Breast epithelium (tissue), 4 donors: ENCODE measurements around the gene SSR4. TPM values are rescaled to one million over a fixed set of nuclear protein-coding genes. Genes with fewer than 3 reads are reported as not detected.

Source experiments
- DNase-seq, 2 donors: peaks; one replicate each; pipeline ENCODE4 v3.0.0-alpha.2; 2019; ENCODE audit warnings: low spot score in 2 of 2
- H3K27ac ChIP-seq, 2 donors: fragments of 200-600 bp; sonication (generic) in 1 of 2; one replicate each; pipeline ENCODE4 v1.5.1; 2016 to 2019; ENCODE audit warnings: mild to moderate bottlenecking in 1 of 2
- H3K27me3 ChIP-seq, 2 donors: fragments of 200-600 bp; sonication (generic) in 1 of 2; one replicate each; pipeline versions ENCODE4 v1.5.1 to v1.6.0; 2017 to 2019; ENCODE audit warnings: control low read depth in 1 of 2, mild to moderate bottlenecking in 1 of 2
- H3K36me3 ChIP-seq: fragments of 200-600 bp; one replicate; pipeline ENCODE4 v1.5.1; 2019
- H3K4me1 ChIP-seq, 2 donors: fragments of 200-600 bp; sonication (generic); one replicate each; pipeline ENCODE4 v1.5.1; 2016 to 2019; ENCODE audit warnings: control low read depth in 1 of 2
- H3K4me3 ChIP-seq, 3 donors: fragments of 200-600 bp; sonication (generic); 1 replicate in 2 of 3; 2 replicates in 1 of 3; pipeline ENCODE4 v1.5.1; 2016 to 2019; ENCODE audit warnings: mild to moderate bottlenecking in 3 of 3, moderate library complexity in 2 of 3
- H3K9me3 ChIP-seq, 2 donors: fragments of 200-600 bp; sonication (generic) in 1 of 2; one replicate each; pipeline ENCODE4 v1.5.1; 2016 to 2019; ENCODE audit warnings: control low read depth in 1 of 2
- POLR2A ChIP-seq: fragments of 450-650 bp; IDR thresholded peaks from one replicate; pipeline ENCODE4 v1.6.1; 2016; ENCODE audit warnings: antibody characterized with exemption, mild to moderate bottlenecking, moderate library complexity
- POLR2AphosphoS5 ChIP-seq, 3 donors: sonication (generic); formaldehyde crosslinking; IDR thresholded peaks; one replicate each; pipeline ENCODE4 v1.6.1; 2017; ENCODE audit warnings: antibody characterized with exemption in 3 of 3
- intact Hi-C: fragments of 100-400 bp; cut with DNase I; formaldehyde crosslinking; loops from one replicate; pipeline ENCODE4 v1.15.1; 2023; ENCODE audit warnings: low total_unique reads
- total RNA-seq, 3 donors: library from RNA; depleted of rRNA; stranded (reverse); fragments of >200 nt; gene quantifications; one replicate each; pipeline ENCODE4 v1.1.0, GENCODE V29; 2016
- TF ChIP-seq, protein P1 (sequence below), 3 donors: fragments of 450-650 bp; IDR thresholded peaks; one replicate each; pipeline ENCODE4 v1.5.1; 2016 to 2017; ENCODE audit warnings: antibody characterized with exemption in 3 of 3, mild to moderate bottlenecking in 3 of 3, moderate library complexity in 3 of 3

SSR4 gene
- total RNA-seq, 3 donors from 2014 or later = 112 to 252 (median 182) TPM

DNA sequence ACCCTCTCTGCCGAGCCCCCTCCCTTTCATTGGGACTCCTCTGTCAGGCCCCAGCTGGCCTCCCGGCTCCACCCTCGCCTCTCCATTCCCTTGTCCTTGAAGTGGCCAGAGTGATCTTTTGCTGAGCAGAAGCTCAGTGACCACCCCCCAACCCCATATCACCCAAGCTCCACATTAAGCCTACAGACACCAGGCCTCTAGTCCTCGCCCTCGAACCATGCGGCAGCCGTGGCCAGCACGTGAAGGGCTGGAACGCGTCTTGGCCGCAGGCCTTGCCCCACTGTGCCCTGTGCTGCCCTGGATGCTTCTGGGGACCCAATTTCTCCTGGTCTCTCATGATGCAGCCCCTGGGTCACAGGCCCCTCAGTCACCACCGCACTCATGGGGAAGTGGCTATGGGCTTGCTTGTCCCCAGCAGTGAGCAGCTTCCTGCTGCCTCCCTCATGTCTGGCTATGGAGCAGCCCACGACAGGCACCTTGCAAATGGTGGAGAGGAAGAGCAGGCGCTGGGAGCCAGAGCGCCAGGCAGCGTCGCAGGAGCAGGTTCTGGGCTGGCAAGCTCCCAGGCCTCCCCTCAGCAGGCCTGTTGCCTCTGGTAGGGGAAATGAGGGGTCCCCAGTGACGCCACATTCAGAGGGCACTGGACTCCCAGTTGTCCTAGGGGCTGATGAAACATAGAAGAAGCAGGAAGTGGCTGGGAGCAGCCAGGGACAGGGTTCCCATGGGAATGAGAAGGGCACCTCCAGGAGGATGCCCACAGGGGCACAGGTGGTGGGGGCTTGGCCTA lies 14.4 kb upstream of the SSR4 start:
- no peak overlapping the region for H3K27ac ChIP-seq
- H3K27me3 ChIP-seq = peaks cover 0 to 61% of the 10 kb centered on the region in 2 donors
- peak overlapping the region in 1 of 3 donors; percentile 37 for H3K4me3 ChIP-seq
- no peaks in the 10 kb centered on the region for H3K4me1 ChIP-seq
- no peaks in the 10 kb centered on the region for H3K36me3 ChIP-seq
- TF ChIP-seq POLR2AphosphoS5 (IDR thresholded peaks at IDR 0.05) (no peak), POLR2A (no peak)
- TF ChIP-seq, protein P1, sequence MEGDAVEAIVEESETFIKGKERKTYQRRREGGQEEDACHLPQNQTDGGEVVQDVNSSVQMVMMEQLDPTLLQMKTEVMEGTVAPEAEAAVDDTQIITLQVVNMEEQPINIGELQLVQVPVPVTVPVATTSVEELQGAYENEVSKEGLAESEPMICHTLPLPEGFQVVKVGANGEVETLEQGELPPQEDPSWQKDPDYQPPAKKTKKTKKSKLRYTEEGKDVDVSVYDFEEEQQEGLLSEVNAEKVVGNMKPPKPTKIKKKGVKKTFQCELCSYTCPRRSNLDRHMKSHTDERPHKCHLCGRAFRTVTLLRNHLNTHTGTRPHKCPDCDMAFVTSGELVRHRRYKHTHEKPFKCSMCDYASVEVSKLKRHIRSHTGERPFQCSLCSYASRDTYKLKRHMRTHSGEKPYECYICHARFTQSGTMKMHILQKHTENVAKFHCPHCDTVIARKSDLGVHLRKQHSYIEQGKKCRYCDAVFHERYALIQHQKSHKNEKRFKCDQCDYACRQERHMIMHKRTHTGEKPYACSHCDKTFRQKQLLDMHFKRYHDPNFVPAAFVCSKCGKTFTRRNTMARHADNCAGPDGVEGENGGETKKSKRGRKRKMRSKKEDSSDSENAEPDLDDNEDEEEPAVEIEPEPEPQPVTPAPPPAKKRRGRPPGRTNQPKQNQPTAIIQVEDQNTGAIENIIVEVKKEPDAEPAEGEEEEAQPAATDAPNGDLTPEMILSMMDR (IDR thresholded peaks at IDR 0.05) = no peak
- intact Hi-C loops = no loop called here
- DNase-seq = no peak
- H3K9me3 ChIP-seq = no peaks in the 10 kb centered on the region

DNA sequence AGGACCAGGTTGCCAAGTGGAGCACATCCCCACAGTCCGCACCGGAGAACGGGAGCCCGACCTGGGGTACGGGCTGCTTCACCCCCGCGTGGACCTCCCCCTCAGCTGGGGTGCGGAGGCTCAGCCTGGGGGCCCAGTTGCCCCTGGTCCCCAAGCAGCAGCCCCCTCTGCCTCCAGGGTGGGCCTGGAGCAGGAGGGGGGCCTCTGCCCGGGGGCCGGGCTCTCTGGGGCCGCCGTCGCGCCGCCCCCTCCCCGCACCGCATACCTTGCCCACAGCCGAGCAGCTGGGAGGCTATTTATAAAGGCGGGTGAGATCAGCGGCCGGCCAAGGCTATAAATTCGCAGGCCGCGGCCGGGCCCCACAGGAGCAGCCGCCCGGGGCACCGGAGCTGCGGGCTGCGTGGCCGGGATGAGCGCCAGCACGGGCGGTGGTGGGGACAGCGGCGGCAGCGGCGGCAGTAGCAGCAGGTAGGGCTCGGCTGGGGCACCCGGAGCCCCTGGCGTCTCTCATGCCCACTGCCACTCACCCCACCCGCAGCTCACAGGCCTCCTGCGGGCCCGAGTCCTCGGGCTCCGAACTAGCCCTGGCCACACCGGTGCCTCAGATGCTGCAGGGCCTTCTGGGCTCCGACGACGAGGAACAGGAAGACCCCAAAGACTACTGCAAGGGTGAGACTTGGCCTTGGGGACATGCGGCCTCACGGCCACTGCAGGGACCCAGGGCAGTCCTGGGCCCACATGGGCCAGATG lies 13.6 kb upstream of the SSR4 start, which contains the start of gene SRPK3:
Gene SRPK3 (plus strand): TSS at position 364 of the 750 bp plus-strand sequence. CDS start 46 bp downstream, at position 410.
- H3K4me3 ChIP-seq = peak within 1 kb of the TSS in 2 of 3 donors; percentile 9 to 37

DNA sequence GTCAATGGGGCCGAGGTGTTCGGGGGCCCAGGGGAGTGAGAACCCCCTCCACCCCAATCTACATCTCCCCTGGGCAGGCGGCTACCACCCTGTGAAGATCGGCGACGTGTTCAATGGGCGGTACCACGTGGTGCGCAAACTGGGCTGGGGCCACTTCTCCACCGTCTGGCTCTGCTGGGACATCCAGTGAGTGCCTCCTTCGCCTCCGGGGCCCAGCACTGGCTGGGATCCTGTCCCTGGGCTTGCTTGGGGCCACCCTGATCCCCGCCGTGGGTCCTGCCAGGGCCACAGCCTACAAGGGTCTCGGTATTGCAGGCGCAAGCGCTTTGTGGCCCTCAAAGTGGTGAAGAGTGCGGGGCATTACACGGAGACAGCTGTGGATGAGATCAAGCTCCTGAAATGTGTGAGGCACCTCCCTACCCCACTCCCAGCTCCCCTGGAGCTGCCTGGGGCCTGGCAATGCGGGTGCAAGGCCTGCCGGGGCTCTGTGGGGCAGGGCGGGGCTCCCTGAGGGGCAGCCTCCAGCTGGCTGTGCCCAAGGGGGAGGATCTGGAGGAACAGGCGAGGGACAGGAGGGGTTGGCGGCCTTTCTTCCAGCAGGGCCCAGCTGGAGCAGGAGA lies 12.9 kb upstream of the SSR4 start:
- intact Hi-C loops = no loop called here
- no peaks in the 10 kb centered on the region for H3K4me1 ChIP-seq
- DNase-seq = no peak
- no peaks in the 10 kb centered on the region for H3K9me3 ChIP-seq
- no peaks in the 10 kb centered on the region for H3K36me3 ChIP-seq
- peak overlapping the region; percentile 12 to 33 for H3K27ac ChIP-seq
- H3K27me3 ChIP-seq = peaks cover 0 to 69% of the 10 kb centered on the region in 2 donors
- TF ChIP-seq POLR2AphosphoS5 (IDR thresholded peaks at IDR 0.05) (no peak), POLR2A (no peak)
- TF ChIP-seq, protein P1 (IDR thresholded peaks at IDR 0.05) = no peak
- no peak overlapping the region for H3K4me3 ChIP-seq

More for the DNA sequence above, 13.6 kb upstream of the SSR4 start, which contains the start of gene SRPK3:
- Histone ChIP-seq H3K9me3 (no peaks in the 10 kb centered on the region), H3K27ac (peak within 1 kb of the TSS; percentile 32 to 33), H3K27me3 (peaks cover 0 to 62% of the 10 kb centered on the region in 2 donors), H3K4me1 (no peaks in the 10 kb centered on the region), H3K36me3 (no peaks in the 10 kb centered on the region)
- no peak for TF ChIP-seq POLR2A
- no peak for DNase-seq
- intact Hi-C loops = no loop called here

DNA sequence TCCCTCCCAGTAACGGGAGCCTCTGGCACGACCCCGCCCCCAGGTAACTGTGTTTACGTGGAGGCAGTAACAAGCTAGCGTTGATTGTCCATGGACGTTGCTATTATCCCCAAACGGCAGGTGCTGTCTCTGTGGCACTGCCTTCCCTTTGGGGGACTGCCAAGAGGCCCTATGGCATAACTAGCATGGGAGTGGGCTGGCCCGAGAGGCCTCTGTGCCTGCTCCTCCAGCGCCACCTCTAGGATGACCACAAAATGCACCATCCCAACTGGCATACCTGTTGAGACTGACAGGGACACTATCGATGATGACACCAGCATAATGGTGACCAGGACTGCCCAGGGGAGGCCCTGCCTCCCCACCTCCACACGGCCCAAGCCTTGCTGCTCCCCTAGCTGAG lies 12.2 kb upstream of the SSR4 start:
- no peaks in the 10 kb centered on the region for H3K9me3 ChIP-seq
- TF ChIP-seq POLR2A (no peak), POLR2AphosphoS5 (IDR thresholded peaks at IDR 0.05) (no peak)
- TF ChIP-seq, protein P1 (IDR thresholded peaks at IDR 0.05) = no peak
- no peaks in the 10 kb centered on the region for H3K36me3 ChIP-seq
- H3K27ac ChIP-seq = no peak overlapping the region
- intact Hi-C loops = no loop called here
- DNase-seq = peak in 1 of 2 donors; percentile 45
- peaks cover 0 to 68% of the 10 kb centered on the region in 2 donors for H3K27me3 ChIP-seq
- no peaks in the 10 kb centered on the region for H3K4me1 ChIP-seq
- no peak overlapping the region for H3K4me3 ChIP-seq

DNA sequence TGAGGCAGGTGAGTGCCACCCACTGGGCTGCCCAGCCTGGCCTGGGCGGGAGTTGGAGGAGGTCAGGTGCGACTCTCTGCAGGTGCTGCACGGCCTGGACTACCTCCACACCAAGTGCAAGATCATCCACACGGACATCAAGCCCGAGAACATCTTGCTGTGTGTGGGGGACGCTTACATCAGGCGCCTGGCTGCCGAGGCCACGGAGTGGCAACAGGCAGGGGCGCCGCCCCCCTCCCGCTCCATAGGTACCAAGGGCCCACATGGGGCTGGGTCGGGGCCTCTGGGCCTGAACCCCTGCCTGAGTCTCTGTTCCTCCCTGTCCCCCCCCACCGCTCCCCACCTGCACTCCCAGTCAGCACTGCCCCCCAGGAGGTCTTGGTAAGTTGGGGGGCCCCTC lies 11.6 kb upstream of the SSR4 start:
- Histone ChIP-seq H3K9me3 (no peaks in the 10 kb centered on the region), H3K4me3 (no peak overlapping the region), H3K27ac (no peak overlapping the region), H3K4me1 (no peaks in the 10 kb centered on the region), H3K27me3 (peaks cover 0 to 68% of the 10 kb centered on the region in 2 donors), H3K36me3 (no peaks in the 10 kb centered on the region)
- no peak for TF ChIP-seq POLR2AphosphoS5 (IDR thresholded peaks at IDR 0.05)
- TF ChIP-seq, protein P1 (IDR thresholded peaks at IDR 0.05) = no peak
- TF ChIP-seq POLR2A = no peak
- intact Hi-C loops = no loop called here
- no peak for DNase-seq
